Breast epithelium (tissue), 3 donors: Measurements from ENCODE around the gene C3orf80.

Source experiments
- POLR2A ChIP-seq: fragments of 450-650 bp; IDR thresholded peaks from one replicate; pipeline ENCODE4 v1.6.1; 2016; ENCODE audit warnings: antibody characterized with exemption, mild to moderate bottlenecking, moderate library complexity
- POLR2AphosphoS5 ChIP-seq, 3 donors: sonication (generic); formaldehyde crosslinking; IDR thresholded peaks; one replicate each; pipeline ENCODE4 v1.6.1; 2017; ENCODE audit warnings: antibody characterized with exemption in 3 of 3

DNA sequence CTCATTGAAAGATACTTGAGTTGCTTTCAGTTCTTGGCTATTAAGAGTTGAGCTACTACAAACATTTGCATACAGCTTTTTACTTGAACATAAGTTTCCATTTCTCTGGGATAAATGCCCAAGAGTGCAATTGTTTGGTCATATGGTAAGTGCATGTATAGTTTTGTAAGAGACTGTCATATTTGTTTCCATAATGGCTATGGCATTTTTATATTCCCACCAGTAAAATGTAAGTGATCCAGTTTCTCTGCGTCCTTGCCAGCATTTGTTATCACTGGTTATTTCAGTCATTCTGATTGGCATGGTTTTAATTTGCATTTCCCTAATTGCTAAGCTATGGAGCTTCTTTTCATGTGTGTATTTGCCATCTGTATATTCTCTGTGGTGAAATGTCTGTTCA lies 22.5 kb downstream of the C3orf80 start:
- no peak for TF ChIP-seq POLR2A
- TF ChIP-seq POLR2AphosphoS5 (IDR thresholded peaks at IDR 0.05): no peak
